Esophagus muscularis mucosa (tissue), 4 donors: ENCODE data around the gene PRSS53.

Source experiments
- CTCF ChIP-seq, 3 experiments: fragments of 200-600 bp in 2 of 3; fragments of 450-650 bp in 1 of 3; sonication (generic) in 2 of 3; IDR thresholded peaks; one replicate each; pipeline ENCODE4 v1.5.1; 2017 to 2019; ENCODE audit warnings: antibody characterized with exemption in 3 of 3, mild to moderate bottlenecking in 2 of 3, moderate library complexity in 1 of 3
- EP300 ChIP-seq: sonication (generic); formaldehyde crosslinking; IDR thresholded peaks from one replicate; pipeline ENCODE4 v1.6.1; 2017; ENCODE audit warnings: antibody characterized with exemption
- POLR2AphosphoS5 ChIP-seq, 2 donors: sonication (generic); formaldehyde crosslinking; IDR thresholded peaks; one replicate each; pipeline ENCODE4 v1.6.1; 2017; ENCODE audit warnings: antibody characterized with exemption in 2 of 2

DNA sequence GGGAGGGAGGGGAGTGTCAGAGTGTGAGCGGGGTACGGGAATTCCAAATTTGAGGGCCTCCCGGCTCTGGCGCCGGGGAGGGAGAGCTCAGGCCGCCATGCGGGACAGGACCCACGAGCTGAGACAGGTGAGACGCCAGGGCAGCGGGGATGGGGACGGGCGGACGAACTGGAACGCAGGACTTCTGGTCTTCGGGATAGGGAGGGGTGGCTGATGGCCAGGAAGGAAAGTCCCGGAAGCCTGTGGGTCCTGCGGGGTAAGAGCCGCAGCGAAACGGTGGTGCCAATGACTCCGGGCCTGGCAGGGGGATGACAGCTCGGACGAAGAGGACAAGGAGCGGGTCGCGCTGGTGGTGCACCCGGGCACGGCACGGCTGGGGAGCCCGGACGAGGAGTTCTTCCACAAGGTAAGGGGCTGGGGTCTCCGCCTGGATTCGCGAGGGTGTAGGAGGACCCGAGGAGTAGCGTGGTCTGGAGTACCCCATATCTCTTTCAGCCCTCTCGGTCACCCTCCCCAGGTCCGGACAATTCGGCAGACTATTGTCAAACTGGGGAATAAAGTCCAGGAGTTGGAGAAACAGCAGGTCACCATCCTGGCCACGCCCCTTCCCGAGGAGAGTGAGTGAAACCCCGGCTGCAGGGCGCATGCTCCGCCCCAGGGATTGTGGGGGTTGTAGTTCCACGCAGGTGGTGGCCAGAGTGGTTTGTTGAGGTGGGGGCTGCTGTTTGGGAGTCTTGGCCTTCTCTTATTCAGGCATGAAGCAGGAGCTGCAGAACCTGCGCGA is 54.8 kb downstream of the PRSS53 start:
- TF ChIP-seq POLR2AphosphoS5 (IDR thresholded peaks at IDR 0.05) (peak; percentile 78 to 93), CTCF (IDR thresholded peaks at IDR 0.05) (no peak), EP300 (no peak)
